Nephron (organoid): ENCODE results near the gene TRPC3.

Experiments used
- H3K27ac Mint-ChIP-seq, 3 experiments: 2 replicates each; pipeline ENCODE4 v1.8.0; 2020; ENCODE audit warnings: mixed read lengths in 3 of 3, mild to moderate bottlenecking in 2 of 3, moderate library complexity in 1 of 3
- H3K27me3 Mint-ChIP-seq: 2 replicates; pipeline ENCODE4 v1.8.0; 2021; ENCODE audit warnings: low read depth, mild to moderate bottlenecking, moderate library complexity, mixed read lengths
- H3K36me3 Mint-ChIP-seq: 2 replicates; pipeline ENCODE4 v1.8.0; 2020; ENCODE audit warnings: low read depth, mixed read lengths
- H3K4me1 Mint-ChIP-seq: 2 replicates; pipeline ENCODE4 v1.8.0; 2020; ENCODE audit warnings: mixed read lengths
- H3K4me3 Mint-ChIP-seq, 3 experiments: 2 replicates each; pipeline ENCODE4 v1.8.0; 2020; ENCODE audit warnings: mild to moderate bottlenecking in 3 of 3, mixed read lengths in 3 of 3, moderate library complexity in 2 of 3
- H3K9me3 Mint-ChIP-seq: 2 replicates; pipeline ENCODE4 v1.8.0; 2020; ENCODE audit warnings: mixed read lengths
- TF ChIP-seq, protein P1 (sequence below), 3 experiments: fragments of 200-600 bp; sonication (generic); IDR thresholded peaks; one replicate each; pipeline ENCODE4 v1.5.0; 2021; ENCODE audit warnings: antibody characterized with exemption in 3 of 3; ENCODE audit not compliant: unreplicated experiment in 3 of 3

TRPC3 gene

DNA sequence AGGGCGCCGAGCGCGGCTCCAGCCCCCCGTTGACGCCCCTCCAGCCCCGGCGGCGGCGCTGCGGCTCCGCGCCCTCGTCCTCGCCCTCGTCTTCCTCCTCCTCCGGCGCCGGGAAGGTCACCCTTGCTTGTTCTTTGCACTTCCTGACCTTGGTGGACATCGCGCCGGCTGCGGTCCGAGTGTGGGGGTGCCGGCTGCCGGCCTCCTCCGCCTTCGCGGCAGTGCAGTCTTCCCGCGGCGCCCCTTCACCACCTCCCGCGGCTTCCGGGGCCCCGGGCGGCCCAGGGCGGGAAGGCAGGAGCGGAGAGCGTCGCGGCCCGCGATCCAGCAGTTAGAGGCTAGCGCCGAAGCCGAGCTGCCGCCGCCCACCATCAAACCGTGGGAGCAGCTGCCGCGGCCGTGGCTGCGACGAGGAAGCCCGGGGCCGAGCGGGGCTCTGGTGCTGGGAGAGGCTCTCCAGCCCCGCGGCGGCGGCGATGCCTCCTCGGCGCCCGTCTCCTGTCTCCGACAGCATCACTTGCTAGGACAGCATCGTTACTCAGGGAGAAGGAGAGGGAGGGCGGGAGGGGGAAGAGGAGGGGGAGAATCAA is at the start of gene TRPC3:
Gene TRPC3 (minus strand): TSS at position 540 of the 590 bp plus-strand sequence. CDS start 380 bp downstream, at position 160.
- TF ChIP-seq, protein P1, sequence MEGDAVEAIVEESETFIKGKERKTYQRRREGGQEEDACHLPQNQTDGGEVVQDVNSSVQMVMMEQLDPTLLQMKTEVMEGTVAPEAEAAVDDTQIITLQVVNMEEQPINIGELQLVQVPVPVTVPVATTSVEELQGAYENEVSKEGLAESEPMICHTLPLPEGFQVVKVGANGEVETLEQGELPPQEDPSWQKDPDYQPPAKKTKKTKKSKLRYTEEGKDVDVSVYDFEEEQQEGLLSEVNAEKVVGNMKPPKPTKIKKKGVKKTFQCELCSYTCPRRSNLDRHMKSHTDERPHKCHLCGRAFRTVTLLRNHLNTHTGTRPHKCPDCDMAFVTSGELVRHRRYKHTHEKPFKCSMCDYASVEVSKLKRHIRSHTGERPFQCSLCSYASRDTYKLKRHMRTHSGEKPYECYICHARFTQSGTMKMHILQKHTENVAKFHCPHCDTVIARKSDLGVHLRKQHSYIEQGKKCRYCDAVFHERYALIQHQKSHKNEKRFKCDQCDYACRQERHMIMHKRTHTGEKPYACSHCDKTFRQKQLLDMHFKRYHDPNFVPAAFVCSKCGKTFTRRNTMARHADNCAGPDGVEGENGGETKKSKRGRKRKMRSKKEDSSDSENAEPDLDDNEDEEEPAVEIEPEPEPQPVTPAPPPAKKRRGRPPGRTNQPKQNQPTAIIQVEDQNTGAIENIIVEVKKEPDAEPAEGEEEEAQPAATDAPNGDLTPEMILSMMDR (IDR thresholded peaks at IDR 0.05; ENCODE audit: unreplicated experiment in 3 of 3) = no peak
- Mint-ChIP-seq H3K4me1 (peaks cover 9% of the 10 kb centered on the region), H3K27me3 (peaks cover 56% of the 10 kb centered on the region), H3K4me3 (peak within 1 kb of the TSS; percentile 81 to 90 (median 87)), H3K9me3 (no peaks in the 10 kb centered on the region), H3K27ac (no peak within 1 kb of the TSS), H3K36me3 (no peaks in the 10 kb centered on the region)

DNA sequence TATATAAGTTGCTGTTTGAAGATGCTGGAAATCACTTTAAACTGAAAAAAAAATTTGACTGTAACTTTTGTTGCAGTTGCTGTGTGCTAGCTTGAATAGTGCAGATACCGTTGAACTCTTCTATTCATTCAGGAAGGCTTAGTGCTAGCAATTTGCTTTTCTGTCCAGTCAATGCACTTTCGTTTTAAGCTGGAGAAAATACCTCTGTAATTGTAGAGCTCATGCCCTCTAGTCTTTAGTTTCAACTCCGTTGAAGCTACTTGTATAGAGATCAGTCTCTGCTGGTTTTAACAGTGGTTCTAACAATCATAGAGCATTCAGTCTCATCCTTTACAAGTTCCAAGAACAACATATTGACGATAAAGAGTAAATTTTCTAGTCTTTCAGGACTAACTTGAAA is 49.0 kb upstream of the TRPC3 start:
- H3K4me3 Mint-ChIP-seq = no peak overlapping the region

DNA sequence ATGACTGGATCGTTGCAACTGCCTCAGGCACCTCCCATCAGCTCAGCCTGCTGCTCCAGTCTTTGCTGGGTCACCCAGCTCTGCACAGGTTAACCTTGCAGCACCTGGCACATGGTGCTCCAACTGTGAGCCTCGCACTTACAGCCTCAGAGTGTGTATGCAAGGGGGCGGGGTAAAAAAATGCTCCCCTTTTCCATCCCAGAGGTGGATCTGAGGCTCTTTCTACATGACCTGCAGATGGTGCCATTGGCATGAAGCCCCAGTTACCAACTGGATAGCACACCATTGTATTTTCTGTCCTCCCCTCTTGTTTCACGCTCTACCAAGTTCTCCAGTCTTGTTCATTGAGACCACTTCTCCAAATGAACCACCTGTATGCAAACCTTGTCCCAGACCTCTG is 46.2 kb upstream of the TRPC3 start:
- H3K27me3 Mint-ChIP-seq = no peaks in the 10 kb centered on the region
- no peaks in the 10 kb centered on the region for H3K4me1 Mint-ChIP-seq
- no peak overlapping the region for H3K27ac Mint-ChIP-seq
- no peak overlapping the region for H3K4me3 Mint-ChIP-seq
- H3K9me3 Mint-ChIP-seq = no peaks in the 10 kb centered on the region
- TF ChIP-seq, protein P1 (IDR thresholded peaks at IDR 0.05; ENCODE audit: unreplicated experiment in 3 of 3) = no peak
- no peaks in the 10 kb centered on the region for H3K36me3 Mint-ChIP-seq

More for the DNA sequence above, 49.0 kb upstream of the TRPC3 start:
- Mint-ChIP-seq H3K27ac (no peak overlapping the region), H3K36me3 (no peaks in the 10 kb centered on the region), H3K9me3 (no peaks in the 10 kb centered on the region), H3K4me1 (no peaks in the 10 kb centered on the region), H3K27me3 (no peaks in the 10 kb centered on the region)
- TF ChIP-seq, protein P1 (IDR thresholded peaks at IDR 0.05; ENCODE audit: unreplicated experiment in 3 of 3) = no peak

DNA sequence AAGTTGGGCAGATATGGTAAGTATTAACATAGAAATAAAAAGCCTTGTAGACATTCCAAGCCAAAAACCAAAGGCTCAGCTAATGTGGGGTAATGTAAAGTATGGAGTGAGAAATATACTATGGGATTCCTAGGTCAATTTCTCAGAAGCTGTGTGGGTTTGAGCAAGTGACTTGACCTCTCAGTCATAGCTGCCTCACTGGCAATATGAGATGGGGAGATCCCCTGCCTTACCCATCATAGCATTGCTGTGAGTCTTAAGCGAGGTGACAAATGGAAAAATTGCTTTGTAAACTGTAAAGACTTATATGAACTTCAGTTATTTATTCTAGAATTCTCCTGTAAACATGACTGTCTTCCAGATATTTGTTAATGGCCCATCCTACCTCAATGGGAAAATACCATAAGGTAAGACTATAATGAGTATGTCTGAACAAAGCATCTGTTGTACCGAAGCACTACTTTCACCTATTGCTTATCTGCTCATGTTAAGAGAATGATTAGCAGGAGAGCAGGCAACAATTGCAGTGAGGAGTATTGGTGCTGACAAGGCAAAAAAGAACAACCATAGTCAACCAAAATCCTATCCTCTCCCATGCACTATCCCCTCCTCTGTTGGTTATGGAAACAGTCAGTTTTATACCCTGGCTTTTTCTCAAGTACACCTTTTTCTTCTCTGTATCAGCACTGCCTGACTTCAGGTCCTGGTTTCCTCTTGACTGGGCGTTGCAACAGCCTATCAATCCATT is 44.1 kb upstream of the TRPC3 start:
- H3K27me3 Mint-ChIP-seq = no peaks in the 10 kb centered on the region
- no peak overlapping the region for H3K4me3 Mint-ChIP-seq
- H3K36me3 Mint-ChIP-seq = no peaks in the 10 kb centered on the region
- H3K27ac Mint-ChIP-seq = no peak overlapping the region
- H3K9me3 Mint-ChIP-seq = no peaks in the 10 kb centered on the region
- H3K4me1 Mint-ChIP-seq = no peaks in the 10 kb centered on the region
- TF ChIP-seq, protein P1 (IDR thresholded peaks at IDR 0.05; ENCODE audit: unreplicated experiment in 3 of 3) = no peak

DNA sequence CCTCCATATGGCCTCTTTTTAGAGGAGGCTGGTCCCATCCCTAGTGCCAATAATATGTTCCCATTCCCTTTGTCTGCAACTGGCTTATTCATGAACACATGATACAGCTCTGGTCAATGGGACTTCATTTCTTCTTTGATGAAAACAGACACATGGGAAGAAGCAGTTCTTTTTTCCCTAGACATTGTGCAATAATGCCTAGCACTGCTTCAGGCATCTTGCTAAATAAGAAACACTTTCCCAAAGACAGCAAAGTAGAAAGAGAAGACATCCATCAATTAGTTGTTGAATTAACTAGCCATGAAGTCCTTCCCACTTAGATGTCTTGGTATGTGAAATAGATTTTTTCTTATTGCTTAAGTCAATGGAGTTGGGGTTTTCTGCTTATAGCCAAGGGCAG is 40.1 kb upstream of the TRPC3 start:
- Mint-ChIP-seq H3K9me3 (no peaks in the 10 kb centered on the region), H3K4me1 (no peaks in the 10 kb centered on the region), H3K27me3 (peaks cover 5% of the 10 kb centered on the region), H3K4me3 (no peak overlapping the region), H3K27ac (no peak overlapping the region), H3K36me3 (no peaks in the 10 kb centered on the region)
- TF ChIP-seq, protein P1 (IDR thresholded peaks at IDR 0.05; ENCODE audit: unreplicated experiment in 3 of 3) = no peak

DNA sequence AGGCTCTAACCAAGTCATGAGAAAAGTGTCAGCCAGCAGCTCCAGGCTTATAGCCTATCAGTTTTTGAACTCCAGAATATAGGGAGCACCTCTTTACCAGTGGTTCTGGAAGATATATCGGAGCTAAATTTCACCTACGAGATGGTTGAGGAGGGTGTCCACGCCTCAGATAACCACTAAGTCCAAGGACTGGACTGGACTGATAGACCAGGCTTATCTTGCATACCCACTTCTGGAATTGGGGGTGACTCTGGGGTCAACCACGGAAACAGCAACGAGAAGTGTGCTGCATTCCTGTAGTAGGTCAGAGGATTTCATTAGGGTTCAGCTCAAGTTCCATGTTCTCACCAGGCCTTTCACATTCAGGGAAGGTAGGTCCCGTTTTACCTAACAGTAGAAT is 38.6 kb upstream of the TRPC3 start:
- H3K4me1 Mint-ChIP-seq = no peaks in the 10 kb centered on the region
- H3K27ac Mint-ChIP-seq = no peak overlapping the region
- peaks cover 5% of the 10 kb centered on the region for H3K27me3 Mint-ChIP-seq
- no peaks in the 10 kb centered on the region for H3K9me3 Mint-ChIP-seq
- TF ChIP-seq, protein P1 (IDR thresholded peaks at IDR 0.05; ENCODE audit: unreplicated experiment in 3 of 3) = no peak
- H3K36me3 Mint-ChIP-seq = no peaks in the 10 kb centered on the region
- no peak overlapping the region for H3K4me3 Mint-ChIP-seq
